Endothelial cell of umbilical vein (primary cell): ENCODE results near the gene UNC5CL. TPM values are rescaled to one million over a fixed set of nuclear protein-coding genes. Genes with fewer than 3 reads are reported as not detected.

ENCODE experiments used
- BruUV-seq: library from RNA; stranded (reverse); fragments of 400-500 nt; replicated peaks from 2 replicates; lab custom pipeline; 2021; lab: Mats Ljungman, UMichigan
- CTCF ChIA-PET: fragments of 300-600, 350-600 bp; sonication (Branson Sonifier 250); formaldehyde crosslinking; loops from one replicate; lab custom pipeline; 2021; ENCODE audit warnings: antibody characterized with exemption, inconsistent platforms; lab: Charles Lee
- POLR2A ChIA-PET: fragments of 300-600, 350-600 bp; sonication (Branson Sonifier 250); formaldehyde crosslinking; loops from one replicate; lab custom pipeline; 2021; ENCODE audit warnings: antibody characterized with exemption, inconsistent platforms; lab: Charles Lee
- DNase-seq: peaks from one replicate; pipeline ENCODE4 v3.0.0-alpha.2; 2011; ENCODE audit warnings: low read depth, low spot score
- FAIRE-seq: peaks from 2 replicates; lab custom pipeline; 2011; peaks lifted over from hg19 to GRCh38; lab: Jason Lieb, UNC
- H2AFZ ChIP-seq: 2 replicates; pipeline ENCODE4 v1.6.0; 2012; ENCODE audit warnings: low read depth, low read length, control low read depth, inconsistent platforms
- H3K27ac ChIP-seq: 2 replicates; pipeline ENCODE4 v1.5.1; 2011; ENCODE audit warnings: low read depth, mild to moderate bottlenecking, control low read depth, low read length, moderate library complexity; ENCODE audit not compliant: insufficient read depth
- H3K27me3 ChIP-seq, 2 experiments: 2 replicates each; pipeline versions ENCODE4 v1.6.0 to v1.6.1; 2011; ENCODE audit warnings: low read length in 2 of 2, mixed read lengths in 1 of 2; ENCODE audit not compliant: control insufficient read depth in 2 of 2, insufficient read depth in 2 of 2
- H3K36me3 ChIP-seq, 2 experiments: 2 replicates in 1 of 2; 3 replicates in 1 of 2; pipeline ENCODE4 v1.5.1; 2011; ENCODE audit warnings: low read length in 2 of 2, mild to moderate bottlenecking in 1 of 2, moderate library complexity in 1 of 2; ENCODE audit not compliant: control insufficient read depth in 2 of 2, insufficient read depth in 2 of 2; ENCODE audit errors: extremely low read depth in 1 of 2
- H3K4me1 ChIP-seq: 3 replicates; pipeline ENCODE4 v1.5.1; 2011; ENCODE audit warnings: mild to moderate bottlenecking, low read length; ENCODE audit not compliant: control insufficient read depth, insufficient read depth; ENCODE audit errors: extremely low read depth
- H3K4me2 ChIP-seq: 2 replicates; pipeline ENCODE4 v1.6.1; 2011; ENCODE audit warnings: low read length, control low read depth, mixed read lengths; ENCODE audit not compliant: insufficient read depth
- H3K4me3 ChIP-seq, 3 experiments: fragments of 200-600 bp in 1 of 3; sonication (generic), shearing (Covaris generic) in 1 of 3; replicated peaks in 1 of 3; 2 replicates each; pipeline ENCODE4 v1.5.1; 2011 to 2016; ENCODE audit warnings: control low read depth in 3 of 3, low read length in 3 of 3, mild to moderate bottlenecking in 2 of 3, inconsistent platforms in 1 of 3, low read depth in 1 of 3, moderate library complexity in 1 of 3; ENCODE audit not compliant: insufficient read depth in 1 of 3
- H3K79me2 ChIP-seq: 2 replicates; pipeline ENCODE4 v1.6.0; 2012; ENCODE audit warnings: low read length, inconsistent platforms; ENCODE audit not compliant: control insufficient read depth, insufficient read depth
- H3K9ac ChIP-seq: replicated peaks from 2 replicates; pipeline ENCODE3; 2011; ENCODE audit warnings: low read length, control low read depth; ENCODE audit not compliant: insufficient read depth; ENCODE audit errors: extremely low read depth
- H3K9me1 ChIP-seq: replicated peaks from 3 replicates; pipeline ENCODE4 v1.6.0; 2011; ENCODE audit warnings: mild to moderate bottlenecking, low read length; ENCODE audit not compliant: control insufficient read depth, insufficient read depth; ENCODE audit errors: extremely low read depth
- H3K9me3 ChIP-seq: replicated peaks from 2 replicates; pipeline ENCODE4 v1.5.1; 2012; ENCODE audit warnings: low read length, inconsistent platforms; ENCODE audit not compliant: control insufficient read depth, insufficient read depth
- H4K20me1 ChIP-seq: replicated peaks from 2 replicates; pipeline ENCODE3; 2011; ENCODE audit warnings: mild to moderate bottlenecking, low read length; ENCODE audit not compliant: control insufficient read depth, insufficient read depth; ENCODE audit errors: extremely low read depth
- CTCF ChIP-seq, 2 donors: IDR thresholded peaks; 1 replicate in 1 of 2; 2 replicates in 1 of 2; pipeline ENCODE4 v1.5.1; 2011; ENCODE audit warnings: low read length in 2 of 2, mild to moderate bottlenecking in 2 of 2, moderate library complexity in 2 of 2, control low read depth in 1 of 2, inconsistent platforms in 1 of 2, low read depth in 1 of 2; ENCODE audit not compliant: insufficient read depth in 1 of 2; ENCODE audit errors: extremely low read depth in 1 of 2
- EZH2 ChIP-seq: IDR thresholded peaks from 2 replicates; pipeline ENCODE4 v1.6.1; 2012; ENCODE audit warnings: borderline replicate concordance, low read depth, mild to moderate bottlenecking, moderate library complexity, low read length, inconsistent platforms; ENCODE audit not compliant: severe bottlenecking
- FOS ChIP-seq: IDR thresholded peaks from 2 replicates; pipeline ENCODE4 v1.6.1; 2011; ENCODE audit warnings: mild to moderate bottlenecking, low read length, moderate library complexity, borderline replicate concordance; ENCODE audit not compliant: insufficient read depth
- GATA2 ChIP-seq: IDR thresholded peaks from 2 replicates; pipeline ENCODE4 v1.7.0; 2011; ENCODE audit warnings: low read depth, mild to moderate bottlenecking, moderate library complexity, mixed read lengths, low read length; ENCODE audit not compliant: insufficient read length, insufficient read depth
- JUN ChIP-seq: IDR thresholded peaks from 2 replicates; pipeline ENCODE4 v1.6.1; 2011; ENCODE audit warnings: borderline replicate concordance, low read depth; ENCODE audit not compliant: insufficient read length, insufficient read depth
- MAX ChIP-seq: IDR thresholded peaks from 2 replicates; pipeline ENCODE4 v1.6.1; 2011; ENCODE audit not compliant: insufficient read depth, insufficient read length
- MYC ChIP-seq: IDR thresholded peaks from one replicate; pipeline ENCODE4 v1.6.1; 2011; ENCODE audit warnings: mild to moderate bottlenecking, low read depth, low read length
- POLR2A ChIP-seq: IDR thresholded peaks from 2 replicates; pipeline ENCODE4 v1.6.1; 2012; ENCODE audit warnings: low read depth, mild to moderate bottlenecking, control low read depth, low read length
- POLR2AphosphoS5 ChIP-seq: IDR thresholded peaks from 2 replicates; pipeline ENCODE4 v1.6.1; 2012; ENCODE audit warnings: low read depth, mild to moderate bottlenecking, control low read depth, low read length, moderate library complexity; ENCODE audit not compliant: insufficient read depth
- dilution Hi-C: fragments of 300-500 bp; cut with MboI; formaldehyde crosslinking; loops from one replicate; pipeline ENCODE4 v1.15.0; 2019; ENCODE audit warnings: low sequenced_read_pairs; ENCODE audit not compliant: extremely low pct_ligation_motif_present
- intact Hi-C: fragments of 100-400 bp; cut with micrococcal nuclease; formaldehyde crosslinking; loops from one replicate; pipeline ENCODE4 v1.10.0; 2022
- polyA plus RNA-seq, 4 experiments: library from polyadenylated mRNA; depleted of rRNA in 3 of 4; stranded (reverse) in 3 of 4; unstranded in 1 of 4; fragments of >200 nt; gene quantifications; 2 replicates each; pipeline versions ENCODE4 v1.2.1 to v1.2.3, GENCODE V29; 2011 to 2012; ENCODE audit warnings: missing spikeins in 1 of 4
- total RNA-seq: library from RNA; stranded (reverse); gene quantifications from 2 replicates; pipeline ENCODE4 v1.2.3, GENCODE V29; 2021

The UNC5CL gene
- total and polyA plus RNA-seq, 2 donors (not counting 3 experiments of a cell fraction or from before 2014, with no cell fraction given): 0.14 to 0.20 TPM

DNA sequence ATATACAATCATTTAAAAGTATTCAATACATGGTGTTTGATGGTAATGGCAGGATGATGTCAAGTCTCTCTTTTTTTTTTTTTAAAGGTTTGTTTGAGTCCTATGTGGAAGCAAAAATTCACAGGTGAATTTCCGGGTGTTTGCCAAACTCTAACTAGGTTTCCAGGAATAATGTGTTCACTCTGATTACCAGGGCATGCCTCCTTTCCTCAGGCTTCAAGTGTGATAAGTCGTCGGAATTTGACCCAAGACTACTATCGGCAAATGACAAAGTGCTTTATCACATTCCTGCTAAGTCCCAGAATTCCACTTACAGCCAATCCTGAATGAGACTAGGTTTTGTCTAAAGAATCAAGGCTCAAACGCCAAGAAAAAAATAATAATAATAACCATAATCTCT is 25.8 kb upstream of the UNC5CL start:
- H3K4me2 ChIP-seq: no peak overlapping the region
- CTCF ChIA-PET: no interaction called here
- POLR2A ChIA-PET: no interaction called here
- no peaks in the 10 kb centered on the region for H3K9me3 ChIP-seq
- no peaks in the 10 kb centered on the region for H3K27me3 ChIP-seq
- peaks cover 5% of the 10 kb centered on the region for H3K4me1 ChIP-seq
- H3K27ac ChIP-seq: no peak overlapping the region
- no peak for FAIRE-seq
- H4K20me1 ChIP-seq: no peaks in the 10 kb centered on the region
- TF ChIP-seq POLR2A (no peak), MAX (no peak)
- H3K79me2 ChIP-seq: no peaks in the 10 kb centered on the region
- no peak for DNase-seq
- H3K9ac ChIP-seq: no peak overlapping the region
- no peaks in the 10 kb centered on the region for H3K36me3 ChIP-seq
- no peak overlapping the region for H3K4me3 ChIP-seq
- no TSS peak for BruUV-seq
- no peak overlapping the region for H2AFZ ChIP-seq
- no peaks in the 10 kb centered on the region for H3K9me1 ChIP-seq
- intact Hi-C loops: no loop called here
- dilution Hi-C loops: no loop called here

DNA sequence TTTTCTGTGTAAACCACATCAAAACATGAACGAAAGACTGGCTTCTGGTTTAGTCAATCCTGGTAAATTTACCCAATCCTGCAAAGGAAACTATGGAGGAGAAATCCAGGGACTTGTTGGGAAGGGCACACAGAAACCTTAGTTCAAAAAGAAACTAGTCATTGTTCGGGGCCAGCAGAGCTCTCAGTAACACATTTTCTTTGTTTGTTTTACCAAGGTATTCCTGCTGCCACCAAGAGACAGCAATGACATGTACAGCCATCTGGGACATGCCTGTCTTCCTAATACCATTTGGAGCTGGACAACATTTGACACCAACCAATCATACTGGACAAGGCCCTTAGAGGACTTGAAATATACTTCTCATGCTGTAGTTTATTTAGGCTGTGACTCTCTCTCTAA is 24.9 kb upstream of the UNC5CL start:
- TF ChIP-seq EZH2 (no peak), GATA2 (no peak), FOS (no peak), MYC (no peak), JUN (no peak), POLR2A (no peak), MAX (no peak), POLR2AphosphoS5 (no peak), CTCF (IDR thresholded peaks at IDR 0.05; ENCODE audit: extremely low read depth in 1 of 2, insufficient read depth in 1 of 2, low read depth in 1 of 2, low read length in 2 of 2) (no peak)
- no peaks in the 10 kb centered on the region for H4K20me1 ChIP-seq
- intact Hi-C loops (no loop called here), dilution Hi-C loops (no loop called here)
- no peak overlapping the region for H3K4me2 ChIP-seq
- no peaks in the 10 kb centered on the region for H3K79me2 ChIP-seq
- no peak overlapping the region for H3K27ac ChIP-seq
- DNase-seq (no peak), FAIRE-seq (no peak)
- POLR2A ChIA-PET: no interaction called here
- H3K27me3 ChIP-seq: no peaks in the 10 kb centered on the region
- no peak overlapping the region for H3K9ac ChIP-seq
- no peaks in the 10 kb centered on the region for H3K9me3 ChIP-seq
- peaks cover 5% of the 10 kb centered on the region for H3K4me1 ChIP-seq
- H2AFZ ChIP-seq: no peak overlapping the region
- no peaks in the 10 kb centered on the region for H3K9me1 ChIP-seq
- CTCF ChIA-PET: interaction anchor here (0.9 to 1.9 kb wide), 2 partner anchors 29 to 36 kb away, joined by 3 to 7 read pairs; no protein-coding TSS in a partner anchor
- H3K36me3 ChIP-seq: no peaks in the 10 kb centered on the region
- no TSS peak for BruUV-seq
- no peak overlapping the region for H3K4me3 ChIP-seq
